ENCODE data around the gene GAGE10. TPM values are rescaled to one million over a fixed set of nuclear protein-coding genes. Genes with fewer than 3 reads are reported as not detected.
A peak's percentile ranks its signal among the peaks of the same experiment; 100 is the strongest.

Gene GAGE10
- total RNA-seq, 1 donor from 2014 or later, result not detected

- no peak overlapping the region for H3K4me3 ChIP-seq
- intact Hi-C loops (cut with micrococcal nuclease), result no loop called here
- no peak for TF ChIP-seq CTCF (IDR thresholded peaks at IDR 0.05; ENCODE audit: borderline replicate concordance)
- no peak for DNase-seq
- H3K4me1 ChIP-seq, result peaks cover 25% of the 10 kb centered on the region
- no peaks in the 10 kb centered on the region for H3K27me3 ChIP-seq (ENCODE audit: low read depth)
- H3K36me3 ChIP-seq, result no peaks in the 10 kb centered on the region
- H3K9me3 ChIP-seq (replicated peaks), result no peaks in the 10 kb centered on the region
- H3K27ac ChIP-seq (replicated peaks), result peak overlapping the region; percentile 30
Measured at GRCh38 chrX:49277535-49277830, 26.0 kb upstream of the GAGE10 start.

GRCh38 chrX:49278081-49278480, 25.4 kb upstream of the GAGE10 start:
- Histone ChIP-seq H3K4me3 (no peak overlapping the region), H3K36me3 (no peaks in the 10 kb centered on the region), H3K9me3 (replicated peaks) (no peaks in the 10 kb centered on the region), H3K27ac (replicated peaks) (no peak overlapping the region), H3K27me3 (ENCODE audit: low read depth) (no peaks in the 10 kb centered on the region), H3K4me1 (peaks cover 19% of the 10 kb centered on the region)
- DNase-seq, result no peak
- intact Hi-C loops (cut with micrococcal nuclease), result no loop called here
- no peak for TF ChIP-seq CTCF (IDR thresholded peaks at IDR 0.05; ENCODE audit: borderline replicate concordance)

- intact Hi-C loops (cut with micrococcal nuclease), result no loop called here
- TF ChIP-seq CTCF (IDR thresholded peaks at IDR 0.05; ENCODE audit: borderline replicate concordance), result peak; percentile 43
- no peak for DNase-seq
Measured at GRCh38 chrX:49282647-49283011, 20.8 kb upstream of the GAGE10 start.

GRCh38 chrX:49284212-49284611, 19.2 kb upstream of the GAGE10 start:
- H3K27ac ChIP-seq (replicated peaks), result no peak overlapping the region
- H3K4me1 ChIP-seq, result no peaks in the 10 kb centered on the region
- no peak overlapping the region for H3K4me3 ChIP-seq
- H3K36me3 ChIP-seq, result no peaks in the 10 kb centered on the region
- TF ChIP-seq CTCF (IDR thresholded peaks at IDR 0.05; ENCODE audit: borderline replicate concordance), result no peak
- intact Hi-C loops (cut with micrococcal nuclease), result no loop called here
- H3K9me3 ChIP-seq (replicated peaks), result no peaks in the 10 kb centered on the region
- no peaks in the 10 kb centered on the region for H3K27me3 ChIP-seq (ENCODE audit: low read depth)
- DNase-seq, result no peak

More at GRCh38 chrX:49282647-49283011, 20.8 kb upstream of the GAGE10 start:
- H3K9me3 ChIP-seq (replicated peaks), result no peaks in the 10 kb centered on the region
- no peaks in the 10 kb centered on the region for H3K36me3 ChIP-seq
- H3K27ac ChIP-seq (replicated peaks), result no peak overlapping the region
- H3K4me1 ChIP-seq, result peaks cover 6% of the 10 kb centered on the region
- no peaks in the 10 kb centered on the region for H3K27me3 ChIP-seq (ENCODE audit: low read depth)
- no peak overlapping the region for H3K4me3 ChIP-seq

GRCh38 chrX:49286136-49286535, 17.3 kb upstream of the GAGE10 start:
- intact Hi-C loops (cut with micrococcal nuclease), result no loop called here
- TF ChIP-seq CTCF (IDR thresholded peaks at IDR 0.05; ENCODE audit: borderline replicate concordance), result no peak
- H3K27me3 ChIP-seq (ENCODE audit: low read depth), result no peaks in the 10 kb centered on the region
- H3K4me3 ChIP-seq, result no peak overlapping the region
- H3K9me3 ChIP-seq (replicated peaks), result no peaks in the 10 kb centered on the region
- no peak overlapping the region for H3K27ac ChIP-seq (replicated peaks)
- H3K4me1 ChIP-seq, result no peaks in the 10 kb centered on the region
- no peak for DNase-seq
- no peaks in the 10 kb centered on the region for H3K36me3 ChIP-seq

GRCh38 chrX:49286581-49286980, 16.9 kb upstream of the GAGE10 start:
- H3K27ac ChIP-seq (replicated peaks), result no peak overlapping the region
- H3K9me3 ChIP-seq (replicated peaks), result no peaks in the 10 kb centered on the region
- intact Hi-C loops (cut with micrococcal nuclease), result no loop called here

More at GRCh38 chrX:49286581-49286980, 16.9 kb upstream of the GAGE10 start:
- Histone ChIP-seq H3K4me3 (no peak overlapping the region), H3K36me3 (no peaks in the 10 kb centered on the region), H3K4me1 (no peaks in the 10 kb centered on the region), H3K27me3 (ENCODE audit: low read depth) (no peaks in the 10 kb centered on the region)
- no peak for TF ChIP-seq CTCF (IDR thresholded peaks at IDR 0.05; ENCODE audit: borderline replicate concordance)
- no peak for DNase-seq
